WERI-Rb-1 (cell line): Measurements from ENCODE around the gene HPCAL1.

ENCODE experiments used
- DNase-seq: peaks from one replicate; pipeline ENCODE4 v3.0.0-alpha.2; 2020
- H3K27ac ChIP-seq: fragments of 250-450 bp; sonication (Bioruptor Pico); 2 replicates; pipeline ENCODE4 v1.5.1; 2020; ENCODE audit warnings: mild to moderate bottlenecking, moderate library complexity
- H3K27me3 ChIP-seq: fragments of 250-450 bp; sonication (Bioruptor Pico); 2 replicates; pipeline ENCODE4 v1.5.1; 2021; ENCODE audit warnings: mild to moderate bottlenecking, low read depth, moderate library complexity; ENCODE audit not compliant: insufficient read depth, severe bottlenecking
- H3K36me3 ChIP-seq: fragments of 250-450 bp; sonication (Bioruptor Pico); 2 replicates; pipeline ENCODE4 v1.5.1; 2020; ENCODE audit warnings: mild to moderate bottlenecking, moderate library complexity
- H3K4me3 ChIP-seq: 2 replicates; pipeline ENCODE4 v1.5.1; 2011; ENCODE audit warnings: low read depth, mild to moderate bottlenecking, control low read depth, low read length
- H3K9me3 ChIP-seq: fragments of 250-450 bp; sonication (Bioruptor Pico); 2 replicates; pipeline ENCODE4 v1.5.1; 2021; ENCODE audit warnings: mild to moderate bottlenecking, moderate library complexity; ENCODE audit not compliant: severe bottlenecking
- TF ChIP-seq, protein P1 (sequence below): IDR thresholded peaks from 2 replicates; pipeline ENCODE4 v1.5.1; 2011; ENCODE audit warnings: low read depth, mild to moderate bottlenecking, control low read depth, inconsistent platforms, low read length

HPCAL1 gene

DNA sequence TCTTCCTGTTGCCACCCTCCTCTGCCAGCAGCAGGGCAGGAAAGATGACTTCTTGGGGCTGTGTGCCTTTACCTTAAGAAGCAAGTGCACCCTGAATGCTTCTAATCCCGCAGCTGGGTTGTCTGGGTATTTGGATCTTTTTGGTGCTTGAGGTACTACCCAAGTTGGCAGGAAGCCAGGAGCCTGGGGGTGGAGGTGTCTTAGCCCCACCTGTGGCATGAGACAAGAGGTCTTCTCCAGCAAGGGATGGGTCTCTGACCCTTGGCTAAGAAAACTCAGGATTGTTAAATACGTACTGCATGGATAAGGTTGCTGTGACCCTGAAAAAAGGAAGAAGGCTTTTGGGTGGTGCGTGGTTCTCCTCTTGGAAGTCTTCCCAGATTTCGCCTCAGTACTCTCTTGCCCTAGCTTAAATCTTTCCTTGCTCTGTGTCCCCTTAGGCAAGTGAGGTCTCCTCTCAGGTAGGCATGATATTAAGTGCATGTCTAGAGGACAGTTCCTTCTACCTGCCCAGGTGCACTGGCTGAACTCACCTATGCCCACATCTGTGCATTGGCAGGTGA, 4.3 kb downstream of the HPCAL1 start:
- no peaks in the 10 kb centered on the region for H3K9me3 ChIP-seq
- H3K36me3 ChIP-seq: no peaks in the 10 kb centered on the region; the same call in 1 of the 2 replicates
- H3K27me3 ChIP-seq: peaks cover 3% of the 10 kb centered on the region
- H3K27ac ChIP-seq: no peak overlapping the region
- no peak overlapping the region for H3K4me3 ChIP-seq
- TF ChIP-seq, protein P1, sequence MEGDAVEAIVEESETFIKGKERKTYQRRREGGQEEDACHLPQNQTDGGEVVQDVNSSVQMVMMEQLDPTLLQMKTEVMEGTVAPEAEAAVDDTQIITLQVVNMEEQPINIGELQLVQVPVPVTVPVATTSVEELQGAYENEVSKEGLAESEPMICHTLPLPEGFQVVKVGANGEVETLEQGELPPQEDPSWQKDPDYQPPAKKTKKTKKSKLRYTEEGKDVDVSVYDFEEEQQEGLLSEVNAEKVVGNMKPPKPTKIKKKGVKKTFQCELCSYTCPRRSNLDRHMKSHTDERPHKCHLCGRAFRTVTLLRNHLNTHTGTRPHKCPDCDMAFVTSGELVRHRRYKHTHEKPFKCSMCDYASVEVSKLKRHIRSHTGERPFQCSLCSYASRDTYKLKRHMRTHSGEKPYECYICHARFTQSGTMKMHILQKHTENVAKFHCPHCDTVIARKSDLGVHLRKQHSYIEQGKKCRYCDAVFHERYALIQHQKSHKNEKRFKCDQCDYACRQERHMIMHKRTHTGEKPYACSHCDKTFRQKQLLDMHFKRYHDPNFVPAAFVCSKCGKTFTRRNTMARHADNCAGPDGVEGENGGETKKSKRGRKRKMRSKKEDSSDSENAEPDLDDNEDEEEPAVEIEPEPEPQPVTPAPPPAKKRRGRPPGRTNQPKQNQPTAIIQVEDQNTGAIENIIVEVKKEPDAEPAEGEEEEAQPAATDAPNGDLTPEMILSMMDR: no peak
- no peak for DNase-seq

DNA sequence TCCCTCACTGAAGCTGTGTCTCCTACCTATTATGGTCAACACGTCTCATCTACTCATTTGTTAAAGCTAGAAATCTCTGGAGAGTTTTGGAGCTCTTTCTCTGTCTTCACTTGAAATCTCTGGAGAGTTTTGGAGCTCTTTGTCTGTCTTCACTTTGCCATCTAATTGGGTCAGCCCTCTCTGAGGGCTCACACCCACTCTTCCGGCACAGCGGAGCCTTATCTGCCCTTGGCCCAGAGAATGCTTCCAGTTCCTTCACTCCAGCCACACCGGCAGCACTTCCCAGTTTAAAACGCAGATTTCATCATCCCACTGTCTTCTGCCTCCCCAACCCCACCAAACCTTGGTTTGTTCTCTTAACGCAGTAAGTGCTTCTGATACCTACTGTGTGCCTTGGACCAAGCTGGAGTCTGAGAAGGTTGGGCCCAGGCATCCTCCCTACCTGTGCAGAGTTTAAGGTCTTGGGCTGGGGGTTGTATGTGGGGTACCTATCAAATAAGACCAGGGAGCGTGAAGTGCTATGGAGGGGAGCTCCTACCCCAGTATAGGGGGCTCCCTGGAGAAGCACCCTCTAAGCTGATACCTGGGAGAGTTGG, 5.0 kb downstream of the HPCAL1 start:
- Histone ChIP-seq H3K27ac (no peak overlapping the region), H3K27me3 (peaks cover 3% of the 10 kb centered on the region), H3K9me3 (no peaks in the 10 kb centered on the region), H3K4me3 (no peak overlapping the region), H3K36me3 (no peaks in the 10 kb centered on the region; the same call in 1 of the 2 replicates)
- DNase-seq: no peak
- TF ChIP-seq, protein P1: no peak

DNA sequence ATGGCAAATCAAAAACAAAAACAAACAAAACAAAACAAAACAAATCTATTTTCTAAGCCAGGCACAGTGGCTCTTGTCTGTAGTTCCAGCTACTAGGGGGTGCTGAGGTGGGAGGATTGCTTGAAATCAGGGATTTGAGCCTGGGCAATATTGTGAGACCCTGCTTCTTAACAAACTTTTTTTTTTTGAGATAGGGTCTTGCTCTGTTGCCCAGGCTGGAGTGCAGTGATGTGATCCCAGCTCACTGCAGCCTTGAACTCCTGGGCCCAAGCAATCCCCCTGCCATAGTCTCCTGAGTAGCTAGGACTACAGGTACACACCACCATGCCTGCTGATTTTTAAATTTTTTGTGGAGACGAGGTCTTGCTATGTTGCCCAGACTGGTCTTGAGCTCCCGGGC, 6.2 kb downstream of the HPCAL1 start:
- no peak overlapping the region for H3K27ac ChIP-seq
- H3K36me3 ChIP-seq: no peaks in the 10 kb centered on the region; the same call in 1 of the 2 replicates
- no peaks in the 10 kb centered on the region for H3K9me3 ChIP-seq
- TF ChIP-seq, protein P1: no peak
- no peak overlapping the region for H3K4me3 ChIP-seq
- peaks cover 3% of the 10 kb centered on the region for H3K27me3 ChIP-seq
- DNase-seq: no peak

DNA sequence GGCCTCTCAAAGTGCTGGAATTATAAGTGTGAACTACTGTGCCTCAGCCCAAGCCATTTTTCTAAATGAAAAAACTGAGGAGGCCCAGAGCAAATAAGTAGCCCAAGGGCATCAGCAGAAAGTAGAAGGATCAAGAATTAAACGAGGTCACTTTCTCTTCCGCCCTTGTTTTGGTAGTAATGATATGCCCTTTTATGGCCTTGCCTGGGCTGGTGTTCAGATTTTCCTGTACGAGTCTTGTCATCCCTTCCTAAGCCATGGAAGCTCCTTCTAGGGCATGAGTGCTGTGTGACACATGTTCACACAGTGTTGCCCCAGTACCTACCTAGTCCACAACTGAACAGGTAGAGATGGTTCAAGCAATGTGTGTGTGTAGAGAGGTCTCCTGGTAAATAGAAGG, 6.6 kb downstream of the HPCAL1 start:
- TF ChIP-seq, protein P1: no peak
- no peak for DNase-seq
- H3K4me3 ChIP-seq: no peak overlapping the region

DNA sequence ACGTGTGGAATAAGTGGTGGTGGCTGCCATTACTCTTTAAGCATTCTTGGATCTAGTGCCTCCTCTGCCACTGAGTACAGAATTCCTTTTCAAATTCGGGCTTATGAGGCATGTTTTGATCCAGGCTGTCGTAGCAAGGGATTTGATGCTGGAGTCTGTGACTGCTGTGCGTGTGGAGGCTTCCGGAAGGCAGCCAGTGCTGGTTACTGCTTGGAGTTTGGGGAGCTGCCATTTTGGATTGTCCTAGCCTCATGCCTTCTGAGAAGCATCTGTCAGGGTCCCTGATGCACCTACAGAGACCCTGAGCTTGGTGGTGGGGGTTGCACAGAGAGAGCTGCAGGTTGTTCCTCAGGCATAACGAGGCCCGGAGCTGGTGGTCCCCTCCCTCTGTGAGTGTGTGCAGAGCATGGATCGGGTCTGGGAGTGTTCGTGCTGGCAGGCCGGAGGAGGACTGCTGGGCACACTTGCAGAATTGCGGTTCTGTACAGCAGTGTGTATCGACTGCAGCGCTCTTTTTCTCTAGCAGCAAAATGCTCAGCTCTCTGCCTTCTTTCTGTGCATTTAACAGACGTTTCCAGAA, 7.7 kb downstream of the HPCAL1 start:
- Histone ChIP-seq H3K4me3 (no peak overlapping the region), H3K27me3 (no peaks in the 10 kb centered on the region), H3K9me3 (no peaks in the 10 kb centered on the region), H3K36me3 (no peaks in the 10 kb centered on the region; the same call in 1 of the 2 replicates), H3K27ac (no peak overlapping the region)
- DNase-seq: no peak
- TF ChIP-seq, protein P1: no peak

More for the DNA sequence above, 6.6 kb downstream of the HPCAL1 start:
- Histone ChIP-seq H3K27ac (no peak overlapping the region), H3K27me3 (no peaks in the 10 kb centered on the region), H3K9me3 (no peaks in the 10 kb centered on the region), H3K36me3 (no peaks in the 10 kb centered on the region; the same call in 1 of the 2 replicates)
